GM18508 (cell line): ENCODE data around the gene KLHL29.

ENCODE experiments used
- ATAC-seq: cut with Tn5 transposase; IDR thresholded peaks from one replicate; pipeline ENCODE4 v1.9.1; 2021; ENCODE audit warnings: moderate number of reproducible peaks; ENCODE audit not compliant: insufficient read depth, unreplicated experiment

The KLHL29 gene

GRCh38 chr2:23505218-23505983 lies 120.4 kb downstream of the KLHL29 start:
- ATAC-seq = no peak

- no peak for ATAC-seq
Measured at GRCh38 chr2:23505984-23506380, 121.0 kb downstream of the KLHL29 start.

GRCh38 chr2:23506531-23507266 lies 121.7 kb downstream of the KLHL29 start:
- no peak for ATAC-seq

- ATAC-seq = no peak
Measured at GRCh38 chr2:23507267-23508065, 122.5 kb downstream of the KLHL29 start.

GRCh38 chr2:23508066-23508390 lies 123.0 kb downstream of the KLHL29 start:
- ATAC-seq = no peak

- ATAC-seq = no peak
Measured at GRCh38 chr2:23509103-23509502, 124.1 kb downstream of the KLHL29 start.

GRCh38 chr2:23509596-23510292 lies 124.8 kb downstream of the KLHL29 start:
- no peak for ATAC-seq

GRCh38 chr2:23510471-23510870 lies 125.5 kb downstream of the KLHL29 start:
- ATAC-seq = no peak

GRCh38 chr2:23512778-23513177 lies 127.8 kb downstream of the KLHL29 start:
- no peak for ATAC-seq

- ATAC-seq = no peak
Measured at GRCh38 chr2:23513245-23513871, 128.4 kb downstream of the KLHL29 start.

GRCh38 chr2:23513872-23514793 lies 129.2 kb downstream of the KLHL29 start:
- no peak for ATAC-seq

- ATAC-seq = no peak
Measured at GRCh38 chr2:23516520-23517256, 131.7 kb downstream of the KLHL29 start.

- ATAC-seq = no peak
Measured at GRCh38 chr2:23518481-23519333, 133.7 kb downstream of the KLHL29 start.

- no peak for ATAC-seq
Measured at GRCh38 chr2:23519334-23519651, 134.3 kb downstream of the KLHL29 start.

GRCh38 chr2:23520256-23520655 lies 135.3 kb downstream of the KLHL29 start:
- ATAC-seq = no peak

- no peak for ATAC-seq
Measured at GRCh38 chr2:23521060-23521459, 136.1 kb downstream of the KLHL29 start.

- no peak for ATAC-seq
Measured at GRCh38 chr2:23522726-23523372, 137.9 kb downstream of the KLHL29 start.
